ENCODE measurements around the gene PPHLN1.

PPHLN1 gene

GRCh38 chr12:42282294-42282693, 43.7 kb upstream of the PPHLN1 start:
- Histone ChIP-seq H3K36me3 (no peaks in the 10 kb centered on the region), H3K4me3 (ENCODE audit: low read depth, low read length) (no peak overlapping the region), H3K27me3 (no peaks in the 10 kb centered on the region), H3K4me1 (no peaks in the 10 kb centered on the region), H3K9me3 (no peaks in the 10 kb centered on the region)
- TF ChIP-seq CTCF (IDR thresholded peaks at IDR 0.05; ENCODE audit: low read depth, low read length): no peak
- no peak for DNase-seq

GRCh38 chr12:42283739-42284138, 42.2 kb upstream of the PPHLN1 start:
- H3K9me3 ChIP-seq: no peaks in the 10 kb centered on the region
- H3K27me3 ChIP-seq: no peaks in the 10 kb centered on the region
- no peaks in the 10 kb centered on the region for H3K4me1 ChIP-seq
- no peaks in the 10 kb centered on the region for H3K36me3 ChIP-seq
- DNase-seq: no peak
- no peak for TF ChIP-seq CTCF (IDR thresholded peaks at IDR 0.05; ENCODE audit: low read depth, low read length)
- no peak overlapping the region for H3K4me3 ChIP-seq (ENCODE audit: low read depth, low read length)

- no peaks in the 10 kb centered on the region for H3K4me1 ChIP-seq
- H3K36me3 ChIP-seq: no peaks in the 10 kb centered on the region
- no peak overlapping the region for H3K4me3 ChIP-seq (ENCODE audit: low read depth, low read length)
- no peaks in the 10 kb centered on the region for H3K9me3 ChIP-seq
- DNase-seq: no peak
- H3K27me3 ChIP-seq: no peaks in the 10 kb centered on the region
- TF ChIP-seq CTCF (IDR thresholded peaks at IDR 0.05; ENCODE audit: low read depth, low read length): no peak
Measured at GRCh38 chr12:42284157-42284556, 41.8 kb upstream of the PPHLN1 start.

- DNase-seq: no peak
- no peaks in the 10 kb centered on the region for H3K27me3 ChIP-seq
- no peak overlapping the region for H3K4me3 ChIP-seq (ENCODE audit: low read depth, low read length)
- TF ChIP-seq CTCF (IDR thresholded peaks at IDR 0.05; ENCODE audit: low read depth, low read length): no peak
- H3K4me1 ChIP-seq: no peaks in the 10 kb centered on the region
- no peaks in the 10 kb centered on the region for H3K9me3 ChIP-seq
- H3K36me3 ChIP-seq: no peaks in the 10 kb centered on the region
Measured at GRCh38 chr12:42284876-42285275, 41.1 kb upstream of the PPHLN1 start.

- Histone ChIP-seq H3K4me1 (no peaks in the 10 kb centered on the region), H3K9me3 (no peaks in the 10 kb centered on the region), H3K36me3 (no peaks in the 10 kb centered on the region), H3K27me3 (no peaks in the 10 kb centered on the region), H3K4me3 (ENCODE audit: low read depth, low read length) (no peak overlapping the region)
- DNase-seq: no peak
- no peak for TF ChIP-seq CTCF (IDR thresholded peaks at IDR 0.05; ENCODE audit: low read depth, low read length)
Measured at GRCh38 chr12:42285431-42285830, 40.5 kb upstream of the PPHLN1 start.

- Histone ChIP-seq H3K4me1 (peaks cover under 1% of the 10 kb centered on the region; the same call in 1 of the 2 replicates), H3K27me3 (no peaks in the 10 kb centered on the region), H3K9me3 (no peaks in the 10 kb centered on the region), H3K4me3 (ENCODE audit: low read depth, low read length) (no peak overlapping the region), H3K36me3 (no peaks in the 10 kb centered on the region)
- TF ChIP-seq CTCF (IDR thresholded peaks at IDR 0.05; ENCODE audit: low read depth, low read length): no peak
- no peak for DNase-seq
Measured at GRCh38 chr12:42286741-42287140, 39.2 kb upstream of the PPHLN1 start.

All from BE2C (cell line).